HCT116 (cell line): ENCODE data around the gene PGBD4. TPM values are rescaled to one million over a fixed set of nuclear protein-coding genes. Genes with fewer than 3 reads are reported as not detected.

ENCODE experiments used
- ATAC-seq: fragments of 200-7000 bp; cut with Tn5 transposase; 2 replicates; pipeline ENCODE4 v1.9.1; 2020; ENCODE audit warnings: mild to moderate bottlenecking, moderate library complexity
- BruUV-seq: library from RNA; stranded (reverse); fragments of 400-500 nt; replicated peaks from 2 replicates; lab custom pipeline; 2021; lab: Mats Ljungman, UMichigan
- CTCF ChIA-PET: fragments of 300-600 bp; sonication (Branson Sonifier 250); formaldehyde crosslinking; loops from one replicate; lab custom pipeline; 2021; ENCODE audit warnings: antibody characterized with exemption; lab: Charles Lee
- POLR2A ChIA-PET: fragments of 300-600, 350-600 bp; sonication (Branson Sonifier 250); formaldehyde crosslinking; loops from one replicate; lab custom pipeline; 2021; ENCODE audit warnings: antibody characterized with exemption; lab: Charles Lee
- RAD21 ChIA-PET, 2 experiments: fragments of 300-600 bp; sonication (Branson Sonifier 250); formaldehyde crosslinking; loops; one replicate each; lab custom pipeline; 2023; ENCODE audit warnings: low total read pairs in 2 of 2; ENCODE audit not compliant: uncharacterized antibody in 2 of 2, unreplicated experiment in 2 of 2, low non-redundant PET in 1 of 2; lab: Charles Lee
- DNase-seq: peaks from one replicate; pipeline ENCODE4 v3.0.0-alpha.2; 2010; ENCODE audit warnings: low read depth, low spot score
- H2AFZ ChIP-seq: fragments of 200-600 bp; shearing (Covaris generic), sonication (generic); 2 replicates; pipeline ENCODE4 v1.6.1; 2017; ENCODE audit warnings: low read depth, mixed run types, mixed read lengths, antibody characterized with exemption, low read length; ENCODE audit not compliant: poor library complexity, severe bottlenecking
- H3K27ac ChIP-seq: 2 replicates; pipeline ENCODE4 v1.5.1; 2012; ENCODE audit warnings: low read depth, low read length
- H3K27me3 ChIP-seq: fragments of 200-600 bp; sonication (generic); 2 replicates; pipeline ENCODE4 v1.6.1; 2016; ENCODE audit warnings: mixed run types, low read length, mixed read lengths; ENCODE audit not compliant: insufficient read depth
- H3K36me3 ChIP-seq, 2 experiments: fragments of 200-500 bp in 1 of 2; fragments of 200-600 bp in 1 of 2; sonication (Bioruptor generic) in 1 of 2; sonication (generic) in 1 of 2; 2 replicates each; pipeline versions ENCODE4 v1.5.1 to v1.6.1; 2014 to 2016; ENCODE audit warnings: low read length in 2 of 2, inconsistent platforms in 1 of 2, mixed read lengths in 1 of 2, mixed run types in 1 of 2; ENCODE audit not compliant: insufficient read depth in 2 of 2, control insufficient read depth in 1 of 2
- H3K4me1 ChIP-seq, 2 experiments: fragments of 200-600 bp in 1 of 2; sonication (generic) in 1 of 2; 2 replicates each; pipeline versions ENCODE4 v1.5.1 to v1.6.1; 2012 to 2017; ENCODE audit warnings: low read length in 2 of 2, inconsistent platforms in 1 of 2, mild to moderate bottlenecking in 1 of 2, mixed read lengths in 1 of 2, mixed run types in 1 of 2, moderate library complexity in 1 of 2; ENCODE audit not compliant: insufficient read depth in 2 of 2, control insufficient read depth in 1 of 2
- H3K4me2 ChIP-seq: fragments of 200-600 bp; sonication (generic); 2 replicates; pipeline ENCODE4 v1.6.1; 2017; ENCODE audit warnings: mixed run types, low read length, mixed read lengths
- H3K4me3 ChIP-seq, 2 experiments: fragments of 200-600 bp in 1 of 2; sonication (generic) in 1 of 2; replicated peaks in 1 of 2; 2 replicates each; pipeline ENCODE4 v1.5.1; 2011 to 2016; ENCODE audit warnings: low read length in 2 of 2, control low read depth in 1 of 2, low read depth in 1 of 2, mild to moderate bottlenecking in 1 of 2, mixed read lengths in 1 of 2, mixed run types in 1 of 2
- H3K79me2 ChIP-seq: fragments of 200-600 bp; sonication (generic); 2 replicates; pipeline ENCODE4 v1.6.1; 2017; ENCODE audit warnings: mild to moderate bottlenecking, mixed run types, low read length, moderate library complexity, mixed read lengths; ENCODE audit not compliant: insufficient read depth
- H3K9ac ChIP-seq: fragments of 200-600 bp; sonication (generic); 2 replicates; pipeline ENCODE4 v1.6.1; 2016; ENCODE audit warnings: low read length, mixed read lengths
- H3K9me2 ChIP-seq: fragments of 200-600 bp; sonication (generic), shearing (Covaris generic); 2 replicates; pipeline ENCODE4 v1.6.1; 2017; ENCODE audit warnings: mixed run types, mild to moderate bottlenecking, moderate library complexity; ENCODE audit not compliant: insufficient read depth
- H3K9me3 ChIP-seq, 2 experiments: fragments of 200-500 bp in 1 of 2; fragments of 200-600 bp in 1 of 2; sonication (Bioruptor generic) in 1 of 2; sonication (generic) in 1 of 2; 2 replicates each; pipeline ENCODE4 v1.6.1; 2014 to 2017; ENCODE audit warnings: low read length in 2 of 2, mixed read lengths in 2 of 2, inconsistent platforms in 1 of 2, low read depth in 1 of 2, mild to moderate bottlenecking in 1 of 2, mixed run types in 1 of 2, moderate library complexity in 1 of 2; ENCODE audit not compliant: control insufficient read depth in 1 of 2, insufficient read depth in 1 of 2
- H4K20me1 ChIP-seq: fragments of 200-600 bp; sonication (generic), shearing (Covaris generic); 2 replicates; pipeline ENCODE4 v1.6.1; 2017; ENCODE audit warnings: mixed run types, mild to moderate bottlenecking, moderate library complexity; ENCODE audit not compliant: insufficient read depth
- CBX3 ChIP-seq: IDR thresholded peaks from 2 replicates; pipeline ENCODE4 v1.6.1; 2012; ENCODE audit warnings: low read depth
- CEBPB ChIP-seq: IDR thresholded peaks from 2 replicates; pipeline ENCODE4 v1.6.1; 2012; ENCODE audit warnings: low read depth
- EGR1 ChIP-seq: IDR thresholded peaks from 2 replicates; pipeline ENCODE4 v1.6.1; 2012; ENCODE audit warnings: low read depth
- ELF1 ChIP-seq: IDR thresholded peaks from 2 replicates; pipeline ENCODE4 v1.6.1; 2012; ENCODE audit warnings: low read depth, borderline replicate concordance
- EZH2phosphoT487 ChIP-seq: fragments of 200-600 bp; IDR thresholded peaks from 2 replicates; pipeline ENCODE4 v1.6.1; 2018; ENCODE audit warnings: antibody characterized with exemption, borderline replicate concordance
- FOSL1 ChIP-seq: IDR thresholded peaks from 2 replicates; pipeline ENCODE4 v1.6.1; 2012; ENCODE audit warnings: low read depth
- JUND ChIP-seq: IDR thresholded peaks from 2 replicates; pipeline ENCODE4 v1.6.1; 2012
- MAX ChIP-seq: IDR thresholded peaks from 2 replicates; pipeline ENCODE4 v1.6.1; 2012
- POLR2A ChIP-seq: IDR thresholded peaks from 2 replicates; pipeline ENCODE4 v1.7.0; 2011; ENCODE audit warnings: borderline replicate concordance; ENCODE audit not compliant: insufficient read depth, insufficient read length; ENCODE audit errors: extremely low read depth
- POLR2AphosphoS5 ChIP-seq: IDR thresholded peaks from 2 replicates; pipeline ENCODE4 v1.6.1; 2011; ENCODE audit warnings: mild to moderate bottlenecking, low read depth, low read length, moderate library complexity
- RAD21 ChIP-seq: IDR thresholded peaks from 2 replicates; pipeline ENCODE4 v1.6.1; 2012; ENCODE audit warnings: low read depth, mild to moderate bottlenecking
- REST ChIP-seq: IDR thresholded peaks from 2 replicates; pipeline ENCODE4 v1.6.1; 2012; ENCODE audit warnings: low read depth
- SIN3A ChIP-seq: IDR thresholded peaks from 2 replicates; pipeline ENCODE4 v1.6.1; 2012; ENCODE audit warnings: low read depth
- SP1 ChIP-seq: IDR thresholded peaks from 2 replicates; pipeline ENCODE4 v1.6.1; 2012; ENCODE audit warnings: low read depth
- SRF ChIP-seq: IDR thresholded peaks from 2 replicates; pipeline ENCODE4 v1.6.1; 2012; ENCODE audit warnings: low read depth
- YY1 ChIP-seq: IDR thresholded peaks from 2 replicates; pipeline ENCODE4 v1.6.1; 2011; ENCODE audit warnings: low read length, low read depth, moderate library complexity, mild to moderate bottlenecking; ENCODE audit not compliant: insufficient replicate concordance; ENCODE audit errors: extremely low read depth
- ZBTB33 ChIP-seq: IDR thresholded peaks from 2 replicates; pipeline ENCODE4 v1.6.1; 2011; ENCODE audit warnings: mild to moderate bottlenecking, low read length, moderate library complexity; ENCODE audit not compliant: insufficient replicate concordance; ENCODE audit errors: extremely low read depth
- ZNF274 ChIP-seq: fragments of 200-500 bp; sonication (Bioruptor generic); IDR thresholded peaks from 2 replicates; pipeline ENCODE4 v1.6.1; 2014; ENCODE audit warnings: mild to moderate bottlenecking, low read depth, low read length, inconsistent platforms
- intact Hi-C: fragments of 100-400 bp; cut with micrococcal nuclease; formaldehyde crosslinking; loops from 2 replicates; pipeline ENCODE4 v1.10.0; 2022
- total RNA-seq: library from RNA; stranded (reverse); gene quantifications from one replicate; pipeline ENCODE4 v1.2.1, GENCODE V29; 2021; ENCODE audit not compliant: unreplicated experiment
- TF ChIP-seq, protein P1 (sequence below): IDR thresholded peaks from 2 replicates; pipeline ENCODE4 v1.6.1; 2012

PGBD4 gene
- total RNA-seq, 1 experiment from 2014 or later, result 0.96 TPM

DNA sequence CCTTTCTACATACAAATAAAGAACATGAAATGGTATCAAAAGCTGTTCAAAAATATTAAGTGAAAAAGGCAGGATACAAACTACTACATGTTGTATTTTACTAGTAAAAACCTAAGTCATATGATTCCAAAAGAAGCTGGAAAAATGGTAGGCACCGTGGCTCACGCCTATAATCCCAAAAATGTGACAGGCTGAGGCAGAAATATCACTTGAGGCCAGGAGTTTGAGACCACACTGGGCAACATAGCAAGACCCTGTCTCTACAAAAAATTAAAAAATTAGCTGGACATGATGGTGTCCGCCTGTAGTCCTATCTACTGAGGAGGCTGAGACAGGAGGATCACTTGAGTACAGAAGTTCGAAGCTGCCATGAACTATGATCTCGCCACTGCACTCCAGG lies 2.0 kb upstream of the PGBD4 start:
- Histone ChIP-seq H3K27ac (no peak overlapping the region), H3K79me2 (peaks cover 57% of the 10 kb centered on the region), H3K9me2 (no peaks in the 10 kb centered on the region)
- RAD21 ChIA-PET, result no interaction called here
- TF ChIP-seq SIN3A (no peak), ELF1 (no peak), RAD21 (no peak), CEBPB (no peak), CBX3 (no peak), REST (no peak), POLR2A (no peak), SP1 (no peak), YY1 (no peak), JUND (no peak), ZBTB33 (no peak), FOSL1 (no peak), POLR2AphosphoS5 (no peak), EZH2phosphoT487 (no peak), ZNF274 (no peak), MAX (no peak), EGR1 (no peak), SRF (no peak)
- TF ChIP-seq, protein P1, sequence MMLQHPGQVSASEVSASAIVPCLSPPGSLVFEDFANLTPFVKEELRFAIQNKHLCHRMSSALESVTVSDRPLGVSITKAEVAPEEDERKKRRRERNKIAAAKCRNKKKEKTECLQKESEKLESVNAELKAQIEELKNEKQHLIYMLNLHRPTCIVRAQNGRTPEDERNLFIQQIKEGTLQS, result no peak
- TF ChIP-seq, all 23 proteins: peak for 0
- Histone ChIP-seq H3K36me3 (no peaks in the 10 kb centered on the region), H3K9me3 (peaks cover 0 to 7% of the 10 kb centered on the region in 2 experiments; a peak in 1 of 4 replicates), H3K4me2 (peak overlapping the region; percentile 74; the same call in 1 of the 2 replicates), H2AFZ (no peak overlapping the region), H3K9ac (no peak overlapping the region), H3K27me3 (no peaks in the 10 kb centered on the region), H3K4me3 (no peak overlapping the region), H4K20me1 (no peaks in the 10 kb centered on the region), H3K4me1 (peaks cover 3 to 16% of the 10 kb centered on the region in 2 experiments; a peak in 2 of 4 replicates)
- intact Hi-C loops, result no loop called here
- POLR2A ChIA-PET, result no interaction called here
- CTCF ChIA-PET, result interaction anchor here (1.0 kb wide), 1 partner anchor 10 kb away, joined by 4 read pairs; no protein-coding TSS in a partner anchor
- ATAC-seq, result no peak
- BruUV-seq, result no TSS peak
- no peak for DNase-seq
